Measurements from ENCODE around the gene MYO18B.

The MYO18B gene

DNA sequence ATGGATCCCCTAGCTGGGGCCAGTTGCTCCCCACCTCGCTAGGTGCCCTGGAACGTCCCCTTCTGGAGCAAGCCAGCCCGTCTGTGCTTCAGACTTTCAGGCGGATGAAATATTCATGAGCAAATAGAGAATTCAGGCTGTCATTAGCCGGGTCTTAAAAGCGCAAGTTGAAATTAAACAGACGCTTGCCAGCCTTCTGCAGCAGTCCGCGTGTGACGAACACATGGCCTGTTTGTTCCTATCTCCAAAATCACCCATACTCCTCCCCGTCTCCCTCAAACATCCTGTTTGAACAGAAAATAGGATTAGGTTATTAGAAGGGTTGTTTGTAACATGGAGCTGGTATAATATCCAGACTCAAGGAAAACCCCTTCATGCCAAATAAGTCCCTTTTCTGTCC is 38.7 kb downstream of the MYO18B start:
- no peak for DNase-seq

DNA sequence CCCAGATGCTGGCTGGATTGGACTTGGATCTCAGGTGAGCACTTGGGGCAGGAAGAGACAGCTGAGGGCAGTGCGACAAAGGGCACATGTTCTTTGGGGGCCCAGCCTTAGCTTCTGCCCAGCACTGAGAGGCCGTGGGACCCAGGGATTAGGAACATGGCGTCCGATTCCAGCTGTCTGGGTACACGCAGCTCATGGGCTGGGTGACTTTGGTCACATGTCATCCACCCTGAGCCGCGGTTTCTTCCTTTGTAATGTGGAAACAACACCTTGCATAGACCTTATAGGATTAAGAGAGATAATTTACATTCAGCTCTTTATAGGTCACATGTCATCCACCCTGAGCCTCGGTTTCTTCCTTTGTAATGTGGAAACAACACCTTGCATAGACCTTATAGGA is 39.8 kb downstream of the MYO18B start:
- DNase-seq, result no peak

GRCh38 chr22:25782831-25783230 is 40.8 kb downstream of the MYO18B start:
- no peak for DNase-seq

DNA sequence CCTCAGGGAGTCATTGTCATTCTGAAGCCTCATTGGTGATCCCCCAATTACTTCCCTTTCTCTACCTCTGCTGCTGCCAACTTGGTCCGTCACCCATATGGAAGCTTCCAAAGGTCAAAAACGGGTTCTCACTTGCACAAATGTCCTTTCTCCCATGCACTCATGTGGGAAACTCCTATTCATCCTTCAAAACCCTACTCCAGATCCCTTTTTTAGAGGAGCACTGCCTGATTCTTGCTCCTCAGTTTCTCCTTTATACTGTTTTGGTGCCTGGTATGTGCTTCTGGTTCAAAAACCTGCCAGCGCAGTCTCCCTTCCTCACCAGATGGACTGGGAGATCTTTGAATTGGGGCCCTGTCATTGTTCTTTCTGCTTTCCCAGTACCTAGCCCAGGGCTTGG is 41.9 kb downstream of the MYO18B start:
- DNase-seq, result no peak

DNA sequence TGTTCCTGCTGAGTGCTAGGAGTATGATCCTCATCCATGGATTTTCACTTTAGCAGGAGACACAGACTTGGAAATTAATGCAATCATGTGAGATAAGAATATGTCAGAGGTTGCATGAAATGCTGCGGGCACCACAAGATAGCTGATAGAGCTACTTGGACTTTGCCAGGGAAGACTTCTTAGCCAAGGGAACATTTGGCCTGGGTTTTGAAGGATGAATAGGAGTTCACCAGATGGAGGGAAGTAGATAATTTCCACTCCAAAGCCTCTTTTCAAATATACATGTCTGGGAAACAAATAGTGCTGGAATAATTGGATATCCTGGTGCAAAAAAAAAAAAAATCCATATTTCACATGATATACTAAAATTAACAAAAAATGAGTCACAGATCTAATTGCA is 44.2 kb downstream of the MYO18B start:
- DNase-seq, result no peak

DNA sequence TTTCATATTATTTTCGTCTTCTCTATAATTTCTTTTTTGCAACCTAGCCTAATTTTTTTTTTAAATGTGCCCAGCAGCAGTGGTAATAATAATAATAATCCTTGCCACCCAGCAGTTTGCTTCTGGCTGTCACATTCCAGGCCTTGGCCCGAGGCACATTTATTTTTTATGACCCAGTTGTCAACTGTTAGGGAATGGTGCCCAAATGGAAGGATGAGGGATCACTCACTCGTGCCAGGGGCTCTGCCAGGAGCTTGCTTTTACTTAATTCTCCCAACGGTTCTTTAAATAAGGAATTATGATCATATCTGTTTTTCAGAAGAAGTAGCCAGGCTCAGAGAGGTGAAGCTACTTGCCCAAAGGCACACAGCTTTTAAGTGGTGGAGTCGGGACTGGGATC is 49.6 kb downstream of the MYO18B start:
- DNase-seq, result no peak

- DNase-seq, result no peak
These were observed 53.5 kb downstream of the MYO18B start for GRCh38 chr22:25795478-25795877.

GRCh38 chr22:25797498-25798290 is 55.7 kb downstream of the MYO18B start:
- no peak for DNase-seq

GRCh38 chr22:25800766-25801165 is 58.8 kb downstream of the MYO18B start:
- DNase-seq, result no peak

- no peak for DNase-seq
These were observed 60.0 kb downstream of the MYO18B start for GRCh38 chr22:25802018-25802417.

DNA sequence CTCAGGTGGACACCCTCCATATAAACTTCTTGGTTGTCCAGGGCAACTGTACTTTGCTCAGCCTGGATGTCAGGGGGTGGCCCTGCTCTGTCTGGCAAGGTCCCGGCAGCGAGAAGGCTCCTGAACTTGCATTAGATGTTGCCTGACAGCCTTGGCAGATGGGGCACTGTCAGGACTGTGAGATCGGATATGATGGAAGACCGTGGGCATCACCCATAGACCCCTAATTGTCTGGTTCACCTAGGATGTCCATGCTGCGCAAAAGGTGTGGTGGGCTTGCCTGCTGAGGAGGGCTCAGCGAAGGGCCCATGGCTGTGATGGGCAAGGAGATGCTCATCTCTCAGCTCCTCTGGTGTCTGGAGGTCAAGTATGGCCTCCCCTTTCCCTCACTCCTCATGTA is 62.7 kb downstream of the MYO18B start:
- no peak for DNase-seq

- no peak for DNase-seq
These were observed 64.6 kb downstream of the MYO18B start for GRCh38 chr22:25806579-25806978.

GRCh38 chr22:25814685-25815084 is 72.7 kb downstream of the MYO18B start:
- DNase-seq, result no peak

GRCh38 chr22:25815561-25815960 is 73.6 kb downstream of the MYO18B start:
- no peak for DNase-seq

GRCh38 chr22:25816522-25817059 is 74.6 kb downstream of the MYO18B start:
- no peak for DNase-seq

DNA sequence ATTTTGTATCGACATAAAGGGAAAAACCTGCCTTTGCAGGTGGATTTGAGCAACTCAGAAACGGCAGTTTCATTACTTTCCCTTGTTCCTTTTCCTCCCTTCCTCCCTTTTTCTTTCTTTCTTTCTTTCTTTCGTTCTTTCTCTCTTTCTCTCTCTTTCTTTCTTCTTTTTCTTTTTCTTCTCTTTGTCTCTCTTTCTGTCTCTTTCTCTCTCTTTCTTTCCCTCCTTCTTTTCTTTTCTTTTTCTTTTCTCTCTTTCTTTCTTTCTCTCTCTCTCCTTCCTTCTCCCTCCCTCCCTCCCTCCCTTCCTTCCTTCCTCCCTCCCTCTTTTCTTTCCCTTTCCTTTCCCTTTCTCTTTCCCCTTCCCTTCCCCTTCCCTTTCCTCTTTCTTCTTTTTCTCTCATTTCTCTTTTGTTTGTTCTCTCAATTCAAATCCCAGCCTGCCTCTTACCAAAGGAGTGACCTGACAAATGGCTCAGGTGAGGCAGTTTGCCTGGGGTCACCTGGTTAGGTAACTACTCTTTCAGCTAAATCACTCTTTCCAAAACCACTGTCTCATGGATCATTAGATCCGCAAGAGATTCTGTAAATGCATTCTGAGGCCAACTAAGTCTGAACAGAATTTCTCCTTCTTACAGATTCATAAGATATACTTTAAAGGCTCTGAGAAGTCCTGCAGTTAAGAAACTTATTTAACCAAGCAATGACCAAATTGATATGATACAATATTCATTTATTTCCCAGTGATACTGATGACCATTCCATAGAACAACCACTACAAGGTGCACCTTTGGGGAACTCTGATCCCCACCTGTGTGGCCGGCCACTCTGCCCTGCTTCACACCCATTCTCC is 75.3 kb downstream of the MYO18B start:
- DNase-seq, result no peak

- DNase-seq, result no peak
These were observed 76.6 kb downstream of the MYO18B start for GRCh38 chr22:25818541-25818940.

DNA sequence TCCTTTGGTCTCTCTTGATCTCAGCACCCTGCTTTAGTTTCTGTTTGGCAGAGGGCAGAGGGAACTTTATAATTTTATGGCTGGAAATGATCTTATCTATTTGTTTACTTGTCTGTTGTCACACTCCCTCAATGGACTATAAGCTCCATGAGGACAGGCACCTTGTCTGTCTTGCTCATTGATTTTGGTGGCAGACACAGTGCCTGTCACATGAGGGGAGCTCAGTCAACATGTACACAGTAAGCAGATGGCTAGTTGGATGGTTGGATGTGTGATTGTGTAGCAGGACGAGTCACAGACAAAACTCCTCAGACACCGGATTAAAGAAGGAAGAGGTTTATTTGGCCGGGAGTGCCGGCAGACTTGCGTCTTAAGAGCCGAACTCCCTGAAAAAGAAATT is 80.4 kb downstream of the MYO18B start:
- DNase-seq, result no peak

DNA sequence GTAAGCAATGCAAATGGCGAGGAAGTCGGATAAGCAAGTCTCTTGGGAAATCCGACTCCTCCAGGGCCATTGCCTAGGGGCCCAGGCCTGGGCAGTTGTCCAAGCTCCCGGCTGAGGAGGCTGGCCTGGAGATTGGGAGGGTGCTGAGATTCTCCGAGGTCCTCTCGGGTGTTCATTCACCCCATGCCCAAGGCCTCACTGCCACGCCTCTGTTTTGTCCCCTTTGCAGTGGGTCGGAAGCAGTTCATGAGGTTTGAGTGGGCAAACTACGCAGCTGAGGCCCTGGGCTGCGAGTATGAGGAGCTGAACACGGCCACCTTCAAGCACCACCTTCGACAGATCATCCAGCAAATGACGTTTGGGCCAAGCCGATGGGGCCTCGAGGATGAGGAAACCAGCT is 81.3 kb downstream of the MYO18B start:
- DNase-seq, result no peak

GRCh38 chr22:25824828-25825423 is 82.9 kb downstream of the MYO18B start:
- no peak for DNase-seq

DNA sequence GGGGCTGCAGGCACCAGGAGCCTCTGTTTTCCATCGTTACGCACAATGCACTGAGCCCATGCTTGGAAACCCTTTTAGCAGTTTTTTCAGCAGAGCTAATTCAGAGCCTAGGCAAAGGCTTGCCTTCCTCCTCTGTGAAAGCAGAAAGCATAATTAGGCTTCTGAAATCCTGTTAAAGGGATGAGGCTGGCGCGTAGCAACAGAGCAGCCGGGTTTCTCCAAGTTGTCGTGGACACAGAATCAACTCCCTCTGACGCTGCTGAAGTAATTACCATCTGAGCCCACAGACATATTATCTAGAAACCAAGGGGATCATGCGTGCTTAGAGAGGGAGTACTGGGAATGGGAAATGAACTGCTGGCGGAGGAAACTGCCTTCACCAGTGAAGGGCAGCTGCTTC is 85.4 kb downstream of the MYO18B start:
- no peak for DNase-seq

GRCh38 chr22:25828422-25828821 is 86.4 kb downstream of the MYO18B start:
- no peak for DNase-seq

- no peak for DNase-seq
These were observed 87.2 kb downstream of the MYO18B start for GRCh38 chr22:25829237-25829636.

All from activated gamma-delta T cell treated with Interleukin-2 at 50 U/mL for 16 hours (primary cell).